Right atrium auricular region (tissue), 2 donors: Measurements from ENCODE around the gene SMIM44. TPM values are rescaled to one million over a fixed set of nuclear protein-coding genes. Genes with fewer than 3 reads are reported as not detected.

Experiments used
- DNase-seq: peaks from one replicate; pipeline ENCODE4 v3.0.0-alpha.2; 2019; ENCODE audit warnings: low spot score
- H3K27ac ChIP-seq, 2 donors: fragments of 200-600 bp; sonication (generic); 1 replicate in 1 of 2; 2 replicates in 1 of 2; pipeline ENCODE4 v1.5.1; 2016 to 2019
- H3K27me3 ChIP-seq, 2 donors: fragments of 200-600 bp; sonication (generic); one replicate each; pipeline versions ENCODE4 v1.5.1 to v1.6.0; 2017 to 2019
- H3K36me3 ChIP-seq: fragments of 200-600 bp; sonication (generic); one replicate; pipeline ENCODE4 v1.5.1; 2016
- H3K4me1 ChIP-seq, 2 donors: fragments of 200-600 bp; sonication (generic); one replicate each; pipeline versions ENCODE4 v1.5.1 to v1.6.0; 2017 to 2019
- H3K4me3 ChIP-seq, 2 donors: fragments of 200-600 bp; sonication (generic); 1 replicate in 1 of 2; 2 replicates in 1 of 2; pipeline ENCODE4 v1.5.1; 2017 to 2019; ENCODE audit warnings: mild to moderate bottlenecking in 1 of 2, moderate library complexity in 1 of 2
- H3K9me3 ChIP-seq, 2 donors: fragments of 200-600 bp; sonication (generic); one replicate each; pipeline ENCODE4 v1.5.1; 2019
- CTCF ChIP-seq, 2 donors: fragments of 200-600 bp; sonication (generic); IDR thresholded peaks; one replicate each; pipeline ENCODE4 v1.5.1; 2019; ENCODE audit warnings: antibody characterized with exemption in 2 of 2
- total RNA-seq, 2 donors: library from RNA; depleted of rRNA; stranded (reverse); fragments of >200 nt; gene quantifications; one replicate each; pipeline ENCODE4 v1.1.0, GENCODE V29; 2016

Gene SMIM44
- total RNA-seq, 2 donors from 2014 or later, result not detected

DNA sequence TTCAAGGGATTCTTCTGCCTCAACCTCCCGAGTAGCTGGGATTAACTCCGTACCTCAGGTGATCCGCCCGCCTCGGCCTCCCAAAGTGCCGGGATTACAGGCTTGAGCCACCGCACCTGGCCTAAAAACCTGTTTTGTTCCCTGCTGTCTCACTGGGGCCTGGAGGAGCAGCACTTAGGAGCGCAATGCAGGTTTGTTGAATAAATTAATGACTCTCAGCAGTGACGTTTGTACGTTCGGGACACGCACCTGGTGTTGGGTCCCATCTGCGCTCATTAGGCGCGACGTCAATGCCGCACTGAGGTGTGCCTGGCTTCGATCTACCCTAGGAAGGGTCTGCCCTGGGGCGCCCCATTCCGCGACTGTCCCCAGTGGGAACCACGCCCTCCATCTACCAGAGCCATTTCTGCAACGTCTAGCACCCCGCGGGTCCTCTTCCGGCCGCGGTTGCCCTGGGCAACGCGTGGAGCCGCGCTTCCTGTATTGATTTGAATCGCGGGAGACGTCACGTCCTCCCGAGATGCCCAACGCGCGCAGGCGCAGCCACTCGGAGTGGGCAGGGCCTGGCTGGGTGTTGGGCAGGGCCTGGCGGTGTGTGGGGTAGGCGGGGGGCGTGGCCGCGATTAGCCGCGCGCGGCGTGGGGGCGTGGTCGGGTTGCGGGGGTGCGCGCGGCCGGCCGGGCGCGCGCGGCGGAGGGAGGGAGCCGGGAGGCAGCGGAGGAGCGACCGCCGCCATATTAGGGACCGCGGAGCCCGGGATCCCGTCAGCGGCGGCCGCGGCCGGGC, 22.6 kb upstream of the SMIM44 start, which contains the start of gene FZR1:
Gene FZR1 (plus strand): TSS at position 714 of the 786 bp plus-strand sequence. CDS start 16,679 bp downstream, outside the sequence.
- Histone ChIP-seq H3K9me3 (no peaks in the 10 kb centered on the region), H3K4me3 (peak within 1 kb of the TSS; percentile 99), H3K27me3 (no peaks in the 10 kb centered on the region), H3K4me1 (peaks cover 0 to 36% of the 10 kb centered on the region in 2 donors), H3K36me3 (no peaks in the 10 kb centered on the region), H3K27ac (peak within 1 kb of the TSS; percentile 79 to 89)
- peak; percentile 99 for DNase-seq
- TF ChIP-seq CTCF (IDR thresholded peaks at IDR 0.05), result no peak

GRCh38 chr19:3504735-3505134, 21.5 kb upstream of the SMIM44 start:
- Histone ChIP-seq H3K9me3 (no peaks in the 10 kb centered on the region), H3K4me3 (no peak overlapping the region), H3K4me1 (peaks cover 0 to 40% of the 10 kb centered on the region in 2 donors), H3K27ac (no peak overlapping the region), H3K27me3 (no peaks in the 10 kb centered on the region), H3K36me3 (no peaks in the 10 kb centered on the region)
- TF ChIP-seq CTCF (IDR thresholded peaks at IDR 0.05), result no peak
- DNase-seq, result no peak

- H3K4me1 ChIP-seq, result peaks cover 0 to 34% of the 10 kb centered on the region in 2 donors
- no peak for TF ChIP-seq CTCF (IDR thresholded peaks at IDR 0.05)
- no peaks in the 10 kb centered on the region for H3K9me3 ChIP-seq
- H3K36me3 ChIP-seq, result no peaks in the 10 kb centered on the region
- no peaks in the 10 kb centered on the region for H3K27me3 ChIP-seq
- H3K4me3 ChIP-seq, result no peak overlapping the region
- H3K27ac ChIP-seq, result no peak overlapping the region
- no peak for DNase-seq
These were observed 19.9 kb upstream of the SMIM44 start for GRCh38 chr19:3503036-3503572.

- peaks cover 0 to 20% of the 10 kb centered on the region in 2 donors for H3K4me1 ChIP-seq
- no peak for DNase-seq
- no peak overlapping the region for H3K4me3 ChIP-seq
- H3K9me3 ChIP-seq, result no peaks in the 10 kb centered on the region
- no peaks in the 10 kb centered on the region for H3K36me3 ChIP-seq
- no peaks in the 10 kb centered on the region for H3K27me3 ChIP-seq
- TF ChIP-seq CTCF (IDR thresholded peaks at IDR 0.05), result no peak
- H3K27ac ChIP-seq, result no peak overlapping the region
These were observed 18.5 kb upstream of the SMIM44 start for GRCh38 chr19:3501780-3502179.

DNA sequence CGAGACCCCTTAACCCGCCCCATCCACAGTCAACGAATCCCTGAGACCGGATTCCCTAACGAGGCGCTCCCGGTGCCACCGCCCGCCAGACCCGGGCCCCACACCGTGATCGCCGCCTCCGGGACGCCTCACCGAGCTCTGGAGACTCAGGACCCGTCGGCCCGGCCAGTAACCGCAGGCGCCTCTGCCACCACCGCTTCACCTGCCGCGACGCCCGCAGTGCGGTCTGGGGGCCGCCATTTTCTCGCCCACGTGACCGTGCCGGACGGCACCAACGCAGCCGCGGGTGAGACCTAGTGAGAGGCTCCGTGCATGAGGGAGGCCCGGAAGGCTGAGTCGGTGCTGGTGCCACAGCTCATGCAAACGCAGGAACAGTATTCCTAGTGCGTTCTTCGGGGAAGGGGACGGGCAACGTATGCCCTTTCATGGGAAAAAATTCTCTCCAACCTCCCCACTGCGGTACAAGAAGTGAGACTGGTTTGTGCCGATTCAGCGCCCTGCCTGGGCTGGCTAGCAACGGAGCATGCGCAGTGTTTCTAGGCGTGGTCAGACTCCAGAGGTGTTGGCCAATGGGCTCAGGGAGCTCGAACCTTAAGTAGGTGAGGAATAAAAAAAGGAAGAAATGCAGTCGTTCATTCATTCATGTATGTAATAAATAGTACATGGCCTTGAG, 17.3 kb upstream of the SMIM44 start, which contains the start of gene DOHH:
Gene DOHH (minus strand): TSS at position 246 of the 673 bp plus-strand sequence. CDS start 3,860 bp downstream, outside the sequence.
- no peak for TF ChIP-seq CTCF (IDR thresholded peaks at IDR 0.05)
- Histone ChIP-seq H3K27me3 (no peaks in the 10 kb centered on the region), H3K4me3 (peak within 1 kb of the TSS; percentile 73 to 85), H3K9me3 (no peaks in the 10 kb centered on the region), H3K27ac (peak within 1 kb of the TSS; percentile 88 to 89), H3K36me3 (peaks cover 10% of the 10 kb centered on the region), H3K4me1 (peaks cover 0 to 17% of the 10 kb centered on the region in 2 donors)
- DNase-seq, result peak; percentile 95
